ENCODE measurements around the gene KRTAP5-7. TPM values are rescaled to one million over a fixed set of nuclear protein-coding genes. Genes with fewer than 3 reads are reported as not detected.

KRTAP5-7 gene
- total and polyA plus RNA-seq, 2 of the 13 experiments (the other 11 are each of a cell fraction or from before 2014, with no cell fraction given) = 0.54 TPM; not detected in 1

GRCh38 chr11:71563406-71563805 is 36.3 kb downstream of the KRTAP5-7 start (continued):
- TF ChIP-seq ZNF512 (CRISPR knock-in tag; IDR thresholded peaks at IDR 0.05) (peak; percentile 93), CTCF (CRISPR knock-in tag; IDR thresholded peaks at IDR 0.05) (peak; percentile 88), ZNF574 (CRISPR knock-in tag; IDR thresholded peaks at IDR 0.05) (0 out of 2 replicates have a peak, but pooled peaks have one; percentile 28), DDIT3 (CRISPR knock-in tag; IDR thresholded peaks at IDR 0.05) (no peak), CEBPZ (IDR thresholded peaks at IDR 0.05; ENCODE audit: low read length) (no peak), ZBTB20 (CRISPR knock-in tag; IDR thresholded peaks at IDR 0.05; ENCODE audit: borderline replicate concordance, low read depth) (0 out of 2 replicates have a peak, but pooled peaks have one; percentile 34), IRF2 (CRISPR knock-in tag; IDR thresholded peaks at IDR 0.05) (peak; percentile 23; the same call in 1 of the 2 replicates), FOXA1 (IDR thresholded peaks at IDR 0.05) (no peak), FOXA1 (CRISPR knock-in tag; IDR thresholded peaks at IDR 0.05) (no peak), BCL6 (CRISPR knock-in tag; IDR thresholded peaks at IDR 0.05) (no peak), ZNF501 (CRISPR knock-in tag; IDR thresholded peaks at IDR 0.05) (peak; percentile 55; the same call in 1 of the 2 replicates), ARID3A (IDR thresholded peaks at IDR 0.05; ENCODE audit: low read depth, low read length) (no peak), HMGXB4 (CRISPR knock-in tag; IDR thresholded peaks at IDR 0.05; ENCODE audit: borderline replicate concordance in 1 of 2, low read depth in 1 of 2) (0 out of 4 replicates have a peak, but pooled peaks of 1 of the 2 experiments have one; percentile 23), ZNF776 (CRISPR knock-in tag; IDR thresholded peaks at IDR 0.05) (no peak), ZNF30 (CRISPR knock-in tag; IDR thresholded peaks at IDR 0.05) (no peak)
